ENCODE measurements around the gene LMO2.

Gene LMO2

DNA sequence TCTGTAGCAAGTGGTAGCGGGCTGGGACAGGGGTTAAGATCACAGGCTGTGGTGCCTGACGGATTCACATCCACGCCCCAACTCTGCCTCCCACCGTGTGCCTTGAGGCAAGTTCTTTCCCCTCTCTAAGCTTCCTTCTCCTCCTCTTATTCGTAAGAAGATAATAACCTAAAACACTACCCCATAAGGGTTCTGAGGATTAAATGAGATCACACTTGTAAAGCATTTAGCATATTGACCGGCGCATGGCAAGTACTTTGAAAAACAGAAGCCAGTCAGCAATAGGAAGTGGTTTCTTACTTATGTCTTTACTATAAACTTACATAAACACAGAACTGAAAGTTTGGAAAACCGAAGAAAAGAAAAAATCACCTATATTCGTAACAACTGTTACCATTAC lies 15.5 kb upstream of the LMO2 start:
- no peaks in the 10 kb centered on the region for H3K36me3 Mint-ChIP-seq
- CTCF ChIA-PET = no interaction called here
- H3K4me3 Mint-ChIP-seq = no peak overlapping the region
- peaks cover 39% of the 10 kb centered on the region for H3K27me3 Mint-ChIP-seq
- no peak for DNase-seq
- peaks cover 2% of the 10 kb centered on the region for H3K4me1 Mint-ChIP-seq
- no peak overlapping the region for H3K27ac Mint-ChIP-seq
- H3K9me3 Mint-ChIP-seq = no peaks in the 10 kb centered on the region

DNA sequence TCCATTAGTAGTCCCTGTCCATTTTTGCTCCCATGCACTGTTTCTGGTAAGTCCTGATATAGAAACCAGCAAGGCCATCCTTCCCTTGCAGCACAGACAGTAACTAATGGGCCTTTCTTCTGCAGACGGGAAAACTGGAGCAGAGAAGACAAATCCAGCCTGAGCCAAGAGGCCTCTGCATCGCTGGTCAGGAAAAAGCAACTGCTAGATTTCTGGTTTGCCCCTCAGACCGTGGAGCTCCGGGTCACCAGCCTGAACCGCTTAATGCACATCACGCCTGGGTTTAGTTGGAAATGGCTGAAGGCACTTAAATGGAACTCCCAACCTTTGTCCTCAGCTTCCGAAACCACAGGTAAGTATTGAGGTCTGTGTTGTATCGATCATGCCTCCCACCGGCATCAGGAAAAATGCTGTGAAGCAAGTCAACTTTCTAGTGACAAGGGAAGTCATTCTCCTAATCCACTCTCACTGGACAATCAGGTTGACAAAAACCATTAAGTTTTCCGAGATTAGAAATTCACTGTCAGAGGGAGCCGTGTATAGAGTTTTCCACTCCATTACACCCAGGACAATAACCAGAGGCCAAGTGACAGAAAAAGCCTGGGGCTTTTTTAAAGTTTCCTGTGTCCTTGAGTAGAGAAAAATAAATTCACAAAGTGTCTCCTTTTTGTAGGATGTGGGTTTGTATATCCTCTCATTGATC lies 14.8 kb upstream of the LMO2 start:
- Mint-ChIP-seq H3K27ac (no peak overlapping the region), H3K36me3 (no peaks in the 10 kb centered on the region), H3K4me3 (no peak overlapping the region), H3K9me3 (no peaks in the 10 kb centered on the region), H3K4me1 (peaks cover 2% of the 10 kb centered on the region), H3K27me3 (peaks cover 43% of the 10 kb centered on the region)
- CTCF ChIA-PET = no interaction called here
- no peak for DNase-seq

DNA sequence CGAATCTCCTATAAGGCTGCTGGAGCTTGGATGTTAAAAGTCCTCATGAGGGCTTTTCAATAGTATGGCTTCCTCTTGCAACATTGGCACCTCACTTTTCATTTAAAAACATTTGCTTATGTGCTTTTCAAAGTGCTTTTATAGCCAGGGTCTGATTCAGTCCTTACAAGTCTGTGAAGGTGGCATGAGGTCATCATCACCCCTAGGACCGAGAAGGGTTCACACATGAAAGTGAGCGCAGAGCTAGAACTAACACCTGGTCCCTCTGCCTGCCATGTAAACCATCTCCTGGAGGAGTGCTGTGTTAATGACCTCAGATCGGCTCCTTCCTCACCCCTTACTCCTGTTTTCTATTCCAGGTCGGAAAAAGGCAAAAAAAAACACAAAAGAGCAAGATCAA lies 12.2 kb upstream of the LMO2 start:
- CTCF ChIA-PET = no interaction called here
- Mint-ChIP-seq H3K4me1 (peaks cover 2% of the 10 kb centered on the region), H3K4me3 (no peak overlapping the region), H3K27ac (no peak overlapping the region), H3K9me3 (no peaks in the 10 kb centered on the region), H3K36me3 (no peaks in the 10 kb centered on the region), H3K27me3 (peaks cover 55% of the 10 kb centered on the region)
- no peak for DNase-seq

DNA sequence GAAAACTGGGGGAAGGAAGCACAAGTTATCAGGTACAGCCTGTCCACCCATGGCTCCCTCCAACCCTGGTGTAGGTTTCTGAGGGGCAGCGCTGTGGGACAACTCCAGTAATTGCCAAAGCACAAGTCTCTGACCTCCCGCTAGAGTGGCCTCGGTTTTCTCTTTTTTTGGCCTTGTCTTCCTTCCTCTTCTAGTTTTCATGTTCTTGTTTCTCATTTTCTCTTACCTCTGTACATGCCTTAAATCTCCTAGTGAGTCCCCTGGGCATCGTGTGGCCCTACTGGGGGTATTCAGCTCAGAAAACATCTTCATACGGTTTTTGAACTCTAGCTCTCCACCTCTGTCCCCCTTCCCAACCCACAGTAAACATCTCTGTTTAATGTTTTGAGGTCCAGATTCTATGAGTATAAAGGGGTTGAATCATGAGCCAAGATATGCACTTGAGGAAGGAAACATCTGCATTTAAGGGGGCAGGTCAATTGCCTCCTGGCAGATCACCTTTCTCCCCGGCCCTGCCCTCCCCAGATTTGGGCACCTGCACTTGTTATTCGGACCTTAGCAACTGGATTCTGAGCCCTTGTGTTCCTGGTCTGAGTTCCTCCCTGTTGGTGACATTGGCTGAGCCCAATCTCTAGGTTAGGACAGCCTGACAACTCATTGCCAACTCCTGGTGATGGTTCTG lies 8.4 kb upstream of the LMO2 start:
- no peak overlapping the region for H3K27ac Mint-ChIP-seq
- no peaks in the 10 kb centered on the region for H3K36me3 Mint-ChIP-seq
- no peak for DNase-seq
- peaks cover 65% of the 10 kb centered on the region for H3K27me3 Mint-ChIP-seq
- CTCF ChIA-PET = no interaction called here
- peaks cover 9% of the 10 kb centered on the region for H3K4me1 Mint-ChIP-seq
- no peaks in the 10 kb centered on the region for H3K9me3 Mint-ChIP-seq
- no peak overlapping the region for H3K4me3 Mint-ChIP-seq

DNA sequence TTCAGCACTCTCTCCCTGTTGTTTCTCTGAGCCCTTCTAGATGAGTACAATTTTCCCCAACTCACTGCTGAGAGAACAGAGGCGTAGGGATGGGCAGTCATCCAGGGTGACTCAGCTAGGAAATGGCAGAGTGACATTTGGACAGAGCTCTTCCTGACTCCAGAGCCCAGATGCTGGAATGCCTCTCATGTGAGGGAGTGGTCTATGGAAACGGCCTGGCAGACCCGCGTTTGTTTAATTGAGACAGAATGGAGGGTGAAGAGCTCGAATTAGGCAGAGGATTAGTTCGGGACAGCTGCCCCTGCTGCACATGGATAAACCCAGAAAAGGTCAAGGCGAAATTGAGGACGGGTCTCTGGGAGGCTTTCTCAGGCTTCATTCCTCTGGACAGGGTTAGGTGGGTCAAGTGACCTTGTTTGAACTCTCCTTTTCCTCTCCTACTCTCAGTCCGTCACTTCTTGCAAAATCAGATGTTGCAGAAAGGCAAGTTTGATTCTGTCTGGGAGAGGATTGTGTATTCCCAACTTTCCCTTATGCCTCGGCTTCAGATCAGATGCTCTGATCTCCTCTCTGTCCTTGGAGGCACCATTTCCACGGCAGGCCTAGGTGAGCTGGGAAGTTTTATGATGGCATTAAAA lies 7.6 kb upstream of the LMO2 start:
- no peaks in the 10 kb centered on the region for H3K9me3 Mint-ChIP-seq
- peaks cover 73% of the 10 kb centered on the region for H3K27me3 Mint-ChIP-seq
- CTCF ChIA-PET = no interaction called here
- H3K4me3 Mint-ChIP-seq = no peak overlapping the region
- H3K27ac Mint-ChIP-seq = no peak overlapping the region
- H3K36me3 Mint-ChIP-seq = no peaks in the 10 kb centered on the region
- no peak for DNase-seq
- H3K4me1 Mint-ChIP-seq = peaks cover 14% of the 10 kb centered on the region

DNA sequence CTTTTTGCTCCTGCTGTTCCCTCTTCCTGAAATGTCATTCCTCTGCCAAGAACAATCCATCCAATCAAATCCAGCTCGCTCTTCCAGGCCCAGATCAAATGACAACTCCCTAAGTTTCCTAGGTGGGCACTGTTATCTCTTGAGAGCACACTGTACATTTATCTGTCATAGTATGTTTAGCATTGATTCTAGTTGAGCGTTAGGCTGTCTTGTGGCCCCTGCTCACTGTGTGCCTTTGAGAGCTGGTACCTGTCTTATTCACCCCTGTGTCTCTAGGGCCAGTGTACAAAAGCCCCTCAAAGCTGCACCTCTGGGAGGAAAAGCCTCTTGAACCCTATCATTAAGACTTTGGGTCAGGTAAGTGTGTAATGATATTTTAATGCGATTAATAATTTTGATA lies 7.1 kb upstream of the LMO2 start:
- DNase-seq = no peak
- H3K4me1 Mint-ChIP-seq = peaks cover 20% of the 10 kb centered on the region
- H3K4me3 Mint-ChIP-seq = no peak overlapping the region
- H3K27me3 Mint-ChIP-seq = peaks cover 73% of the 10 kb centered on the region
- no peak overlapping the region for H3K27ac Mint-ChIP-seq
- CTCF ChIA-PET = interaction anchor here (0.6 kb wide), 1 partner anchor 31 kb away, joined by 3 read pairs; no protein-coding TSS in a partner anchor
- H3K9me3 Mint-ChIP-seq = no peaks in the 10 kb centered on the region
- no peaks in the 10 kb centered on the region for H3K36me3 Mint-ChIP-seq

DNA sequence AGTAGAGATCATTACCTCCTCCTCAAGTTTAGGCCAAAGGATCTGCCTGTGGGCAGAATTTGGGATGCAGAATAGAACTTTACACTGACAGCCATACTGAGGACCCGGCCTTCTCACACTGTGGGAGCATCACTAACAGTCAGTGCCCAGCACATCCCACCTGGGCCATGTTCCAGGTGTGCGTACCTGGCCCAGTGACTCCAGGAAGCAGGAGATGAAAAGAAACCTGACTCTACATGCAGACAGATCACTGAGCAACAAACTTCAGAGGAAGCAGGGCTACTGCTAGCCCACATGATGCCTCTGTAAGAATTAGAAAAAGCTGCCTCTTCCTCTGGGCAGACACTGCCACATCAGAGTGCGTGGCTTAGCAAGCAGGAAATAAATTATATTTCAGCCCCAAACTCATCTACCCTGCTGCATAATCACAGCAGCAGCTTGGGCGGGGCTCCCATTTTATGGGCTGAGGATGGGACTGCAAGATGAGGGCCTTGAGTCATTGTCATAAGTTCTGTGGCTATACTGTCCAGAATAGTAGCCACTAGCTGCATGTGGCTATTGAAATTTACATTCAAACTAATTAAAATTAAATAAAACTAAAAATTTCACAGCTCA lies 6.0 kb upstream of the LMO2 start:
- Mint-ChIP-seq H3K4me1 (peaks cover 31% of the 10 kb centered on the region), H3K27me3 (peaks cover 79% of the 10 kb centered on the region), H3K27ac (no peak overlapping the region), H3K4me3 (no peak overlapping the region), H3K9me3 (no peaks in the 10 kb centered on the region), H3K36me3 (no peaks in the 10 kb centered on the region)
- no peak for DNase-seq
- CTCF ChIA-PET = interaction anchor here (1.2 kb wide), 1 partner anchor 73 kb away, joined by 3 read pairs; no protein-coding TSS in a partner anchor

DNA sequence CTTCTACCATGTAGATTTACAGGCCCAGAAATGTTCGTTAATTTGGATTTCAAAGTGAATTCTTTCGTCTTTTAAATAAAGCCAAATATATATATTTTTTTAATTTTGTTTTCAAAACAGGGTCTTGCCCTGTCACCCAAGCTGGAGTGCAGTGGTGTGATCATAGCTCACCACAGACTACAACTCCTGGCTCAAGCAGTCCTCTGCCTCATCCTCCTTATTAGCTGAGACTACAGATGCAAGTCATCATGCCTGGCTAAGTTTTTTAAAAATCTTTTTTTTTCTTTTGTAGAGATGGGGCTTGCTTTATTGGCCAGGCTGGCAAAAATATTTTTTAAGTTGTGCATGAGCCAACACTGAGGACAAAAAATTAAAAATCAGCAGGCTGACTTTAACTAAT lies 5.0 kb upstream of the LMO2 start:
- Mint-ChIP-seq H3K9me3 (no peaks in the 10 kb centered on the region), H3K27me3 (peaks cover 83% of the 10 kb centered on the region)

DNA sequence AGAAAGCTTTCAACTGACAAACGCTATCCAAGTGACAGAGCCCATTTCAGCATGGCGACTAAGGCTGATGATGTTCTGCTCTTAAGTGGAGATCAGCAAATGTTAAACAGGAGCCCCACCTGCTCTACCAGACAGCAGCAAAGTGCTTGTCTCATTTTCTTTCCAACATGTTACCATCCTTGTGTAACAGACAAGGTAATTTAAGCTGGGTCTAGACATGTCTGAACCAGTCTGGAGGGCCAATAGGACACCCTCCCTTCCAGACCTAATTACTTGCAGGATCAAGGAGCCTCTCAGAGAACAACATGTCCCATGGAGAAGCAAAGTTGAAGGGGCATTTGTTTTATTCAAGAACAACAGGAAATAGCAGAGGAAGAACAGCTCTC lies 3.9 kb upstream of the LMO2 start:
- Mint-ChIP-seq H3K36me3 (no peaks in the 10 kb centered on the region), H3K4me3 (no peak overlapping the region), H3K4me1 (peaks cover 39% of the 10 kb centered on the region), H3K27ac (no peak overlapping the region), H3K27me3 (peaks cover 85% of the 10 kb centered on the region), H3K9me3 (no peaks in the 10 kb centered on the region)
- DNase-seq = no peak
- CTCF ChIA-PET = no interaction called here

More for the DNA sequence above, 5.0 kb upstream of the LMO2 start:
- no peak for DNase-seq
- Mint-ChIP-seq H3K27ac (no peak overlapping the region), H3K36me3 (no peaks in the 10 kb centered on the region), H3K4me1 (peaks cover 39% of the 10 kb centered on the region), H3K4me3 (no peak overlapping the region)
- CTCF ChIA-PET = no interaction called here

DNA sequence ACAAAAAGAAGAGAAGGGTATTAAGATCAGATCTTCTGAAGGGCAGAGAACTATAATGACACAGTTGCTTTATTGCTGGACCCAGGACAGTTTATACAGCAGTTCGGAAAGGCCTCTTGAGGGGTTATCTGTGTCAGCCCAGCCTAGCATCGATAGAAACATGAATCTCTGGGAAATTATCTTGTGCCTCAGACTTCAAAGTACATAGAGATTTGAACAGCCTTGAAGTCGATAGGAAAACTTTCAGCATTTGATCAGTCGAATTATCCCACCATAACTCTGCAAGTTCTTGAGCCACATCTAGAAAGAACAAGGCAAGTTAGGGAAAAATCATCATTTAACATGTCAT lies 2.5 kb upstream of the LMO2 start:
- no peak overlapping the region for H3K4me3 Mint-ChIP-seq
- no peak overlapping the region for H3K27ac Mint-ChIP-seq

DNA sequence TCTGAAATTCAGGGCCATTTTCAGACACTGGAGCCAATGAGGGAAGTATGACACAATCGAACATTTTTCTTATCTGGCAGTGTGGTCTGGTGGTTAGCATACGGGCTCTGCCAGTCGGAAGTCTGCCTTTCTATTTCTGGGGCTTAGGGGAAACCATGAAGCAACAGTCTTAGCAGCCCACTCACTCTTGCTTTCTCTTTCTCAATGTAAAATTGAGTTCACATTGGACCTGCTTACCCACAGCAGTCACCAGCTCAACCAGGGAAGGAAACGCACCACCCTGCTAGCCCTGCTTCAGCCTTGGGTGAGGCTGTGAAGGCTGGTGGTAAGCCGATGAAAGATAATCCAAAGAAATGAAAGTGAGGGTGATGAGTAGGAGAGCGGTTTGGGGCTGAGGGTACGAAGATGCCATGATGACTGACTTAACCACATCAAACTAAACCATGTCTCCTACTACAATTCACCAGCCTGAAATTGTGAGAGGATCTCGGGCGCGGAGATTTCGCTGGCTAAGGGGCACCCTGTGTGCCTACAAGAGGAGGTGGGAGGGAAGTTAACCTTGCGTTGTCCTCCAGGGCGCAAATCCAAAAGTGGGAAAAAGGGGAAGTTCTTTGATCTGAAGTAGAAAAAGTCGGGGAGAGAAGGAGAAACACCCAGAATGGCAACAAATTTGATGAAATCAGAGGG lies 2.0 kb upstream of the LMO2 start:
- peaks cover 75% of the 10 kb centered on the region for H3K27me3 Mint-ChIP-seq
- peaks cover 4% of the 10 kb centered on the region for H3K9me3 Mint-ChIP-seq
- H3K4me1 Mint-ChIP-seq = peaks cover 39% of the 10 kb centered on the region
- no peaks in the 10 kb centered on the region for H3K36me3 Mint-ChIP-seq
- peak overlapping the region; percentile 21 for H3K4me3 Mint-ChIP-seq
- H3K27ac Mint-ChIP-seq = peak overlapping the region; percentile 17
- DNase-seq = peak; percentile 75
- CTCF ChIA-PET = no interaction called here

More for the DNA sequence above, 2.5 kb upstream of the LMO2 start:
- Mint-ChIP-seq H3K9me3 (peaks cover 4% of the 10 kb centered on the region), H3K27me3 (peaks cover 75% of the 10 kb centered on the region), H3K4me1 (peaks cover 39% of the 10 kb centered on the region), H3K36me3 (no peaks in the 10 kb centered on the region)
- CTCF ChIA-PET = no interaction called here
- no peak for DNase-seq

DNA sequence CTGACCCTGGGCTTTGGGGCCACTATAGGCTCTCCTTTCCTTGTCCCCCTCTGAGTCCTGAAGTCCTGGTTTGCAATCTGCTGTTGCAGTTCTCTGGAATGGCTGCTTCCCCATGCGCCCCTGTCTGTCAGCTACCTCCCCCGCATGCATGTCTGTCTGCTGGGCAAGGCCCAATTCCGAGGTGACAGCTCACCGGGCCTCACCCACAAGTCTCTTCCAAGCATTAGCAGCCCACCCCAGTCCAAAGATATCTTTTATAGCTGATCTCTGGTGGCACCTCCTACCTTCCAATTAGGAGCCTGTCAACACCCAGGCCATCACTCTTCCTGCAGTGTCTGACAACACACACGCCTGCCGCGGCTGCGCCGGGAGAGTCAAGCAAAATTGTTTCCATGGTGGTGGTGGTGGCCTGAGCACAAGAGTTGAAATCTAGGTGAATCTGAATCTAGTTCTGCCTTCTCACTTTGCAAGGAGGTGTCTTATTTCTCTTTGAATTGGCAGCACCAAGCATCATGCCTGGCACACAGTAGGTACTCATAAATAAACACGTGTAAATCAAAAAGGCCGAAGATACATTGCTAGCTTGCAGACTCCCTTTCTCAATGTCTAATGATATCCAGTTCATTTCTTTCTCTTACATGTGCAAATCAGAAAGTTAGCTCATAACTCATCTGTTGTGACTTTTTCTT lies 1.2 kb upstream of the LMO2 start:
- Mint-ChIP-seq H3K4me3 (peak overlapping the region; percentile 21), H3K27ac (no peak overlapping the region), H3K27me3 (peaks cover 81% of the 10 kb centered on the region), H3K36me3 (no peaks in the 10 kb centered on the region), H3K9me3 (peaks cover 4% of the 10 kb centered on the region), H3K4me1 (peaks cover 39% of the 10 kb centered on the region)
- no peak for DNase-seq
- CTCF ChIA-PET = no interaction called here

DNA sequence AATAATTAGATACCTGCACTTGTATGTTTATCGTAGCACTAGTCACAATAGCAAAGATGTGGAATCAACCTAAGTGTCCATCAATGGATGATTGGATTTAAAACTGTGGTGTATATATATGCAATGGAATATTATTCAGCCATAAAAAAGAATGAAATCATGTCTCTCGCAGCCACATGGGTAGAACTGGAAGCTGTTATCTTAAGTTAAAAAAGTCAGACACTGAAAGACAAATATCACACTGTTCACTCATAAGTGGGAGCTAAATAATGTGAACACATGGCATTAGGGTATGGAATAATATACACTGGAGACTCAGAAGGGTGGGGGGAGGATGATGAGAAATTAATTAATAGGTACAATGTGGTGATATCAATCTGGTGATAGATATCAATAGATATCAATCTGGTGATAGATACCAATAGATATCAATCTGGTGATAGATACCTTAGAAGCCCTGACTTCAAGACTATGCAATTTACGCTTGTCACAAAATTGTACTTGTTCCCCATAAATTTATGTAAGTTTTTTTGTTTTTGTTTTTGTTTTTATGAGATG lies 2.0 kb downstream of the LMO2 start:
- Mint-ChIP-seq H3K27me3 (peaks cover 82% of the 10 kb centered on the region), H3K9me3 (peaks cover 4% of the 10 kb centered on the region), H3K36me3 (no peaks in the 10 kb centered on the region), H3K27ac (no peak overlapping the region), H3K4me1 (peaks cover 28% of the 10 kb centered on the region), H3K4me3 (no peak overlapping the region)
- no peak for DNase-seq
- CTCF ChIA-PET = interaction anchor here (0.7 kb wide), 1 partner anchor 464 kb away, joined by 3 read pairs; no protein-coding TSS in a partner anchor

Data from activated naive CD4-positive, alpha-beta T cell treated with anti-CD3 and anti-CD28 coated beads, Interleukin-2, amount 10 ng/mL, durations not matched to agents 7 days and 5 days (primary cell).